ENCODE results near the gene E2F6. TPM values are rescaled to one million over a fixed set of nuclear protein-coding genes. Genes with fewer than 3 reads are reported as not detected.

The E2F6 gene
- total RNA-seq, 1 donor from 2014 or later = 12.5 TPM

- no peak for ATAC-seq
- DNase-seq (ENCODE audit: missing footprints) = no peak
- intact Hi-C loops (cut with DNase I) = no loop called here
Measured at GRCh38 chr2:11422491-11422865, 43.5 kb downstream of the E2F6 start.

GRCh38 chr2:11421863-11422490, 44.0 kb downstream of the E2F6 start:
- intact Hi-C loops (cut with DNase I) = no loop called here
- DNase-seq (ENCODE audit: missing footprints) (no peak), ATAC-seq (no peak)

- intact Hi-C loops (cut with DNase I) = no loop called here
Measured at GRCh38 chr2:11420671-11421070, 45.3 kb downstream of the E2F6 start.

GRCh38 chr2:11420190-11420589, 45.8 kb downstream of the E2F6 start:
- DNase-seq (ENCODE audit: missing footprints) (no peak), ATAC-seq (peak; percentile 35)
- intact Hi-C loops (cut with DNase I) = no loop called here

More at GRCh38 chr2:11420671-11421070, 45.3 kb downstream of the E2F6 start:
- ATAC-seq = peak; percentile 42
- no peak for DNase-seq (ENCODE audit: missing footprints)

- DNase-seq (ENCODE audit: missing footprints) (no peak), ATAC-seq (peak; percentile 91)
- intact Hi-C loops (cut with DNase I) = no loop called here
Measured at GRCh38 chr2:11419781-11420180, 46.2 kb downstream of the E2F6 start.

GRCh38 chr2:11417946-11418585, 47.9 kb downstream of the E2F6 start:
- ATAC-seq (no peak), DNase-seq (ENCODE audit: missing footprints) (no peak)
- intact Hi-C loops (cut with DNase I) = no loop called here

- ATAC-seq (no peak), DNase-seq (ENCODE audit: missing footprints) (no peak)
- intact Hi-C loops (cut with DNase I) = no loop called here
Measured at GRCh38 chr2:11416931-11417330, 49.0 kb downstream of the E2F6 start.

GRCh38 chr2:11416186-11416585, 49.8 kb downstream of the E2F6 start:
- ATAC-seq = no peak
- intact Hi-C loops (cut with DNase I) = no loop called here
- no peak for DNase-seq (ENCODE audit: missing footprints)

- intact Hi-C loops (cut with DNase I) = loop anchor here (5.0 kb wide), 1 partner anchor 282 kb away; a partner anchor contains a TSS
- ATAC-seq = no peak
- DNase-seq (ENCODE audit: missing footprints) = no peak
Measured at GRCh38 chr2:11414372-11415124, 51.4 kb downstream of the E2F6 start.

- no peak for ATAC-seq
- no peak for DNase-seq (ENCODE audit: missing footprints)
- intact Hi-C loops (cut with DNase I) = loop anchor here (1.0 to 5.0 kb wide), 2 partner anchors 178 to 280 kb away; a partner anchor contains a TSS
Measured at GRCh38 chr2:11412449-11412810, 53.5 kb downstream of the E2F6 start.

GRCh38 chr2:11411768-11412448, 54.1 kb downstream of the E2F6 start:
- intact Hi-C loops (cut with DNase I) = loop anchor here (1.0 to 5.0 kb wide), 3 partner anchors 67 to 280 kb away; partner anchors contain the start of gene ROCK2
- DNase-seq (ENCODE audit: missing footprints) (no peak), ATAC-seq (peak; percentile 62)

- no peak for DNase-seq (ENCODE audit: missing footprints)
- intact Hi-C loops (cut with DNase I) = loop anchor here (2.0 to 5.0 kb wide), 2 partner anchors 66 to 279 kb away; partner anchors contain the start of gene ROCK2
- ATAC-seq = no peak
Measured at GRCh38 chr2:11411244-11411643, 54.7 kb downstream of the E2F6 start.

GRCh38 chr2:11410101-11410500, 55.9 kb downstream of the E2F6 start:
- intact Hi-C loops (cut with DNase I) = loop anchor here (2.0 to 5.0 kb wide), 2 partner anchors 65 to 278 kb away; partner anchors contain the start of gene ROCK2
- ATAC-seq (no peak), DNase-seq (ENCODE audit: missing footprints) (no peak)

- DNase-seq (ENCODE audit: missing footprints) (no peak), ATAC-seq (no peak)
- intact Hi-C loops (cut with DNase I) = no loop called here
Measured at GRCh38 chr2:11409572-11409959, 56.4 kb downstream of the E2F6 start.

- no peak for DNase-seq (ENCODE audit: missing footprints)
- ATAC-seq = no peak
- intact Hi-C loops (cut with DNase I) = no loop called here
Measured at GRCh38 chr2:11408959-11409571, 56.9 kb downstream of the E2F6 start.

- ATAC-seq = no peak
- intact Hi-C loops (cut with DNase I) = no loop called here
Measured at GRCh38 chr2:11407413-11407812, 58.5 kb downstream of the E2F6 start.

GRCh38 chr2:11406958-11407381, 59.0 kb downstream of the E2F6 start:
- intact Hi-C loops (cut with DNase I) = no loop called here
- DNase-seq (ENCODE audit: missing footprints) (no peak), ATAC-seq (no peak)

More at GRCh38 chr2:11407413-11407812, 58.5 kb downstream of the E2F6 start:
- no peak for DNase-seq (ENCODE audit: missing footprints)

- ATAC-seq = no peak
- DNase-seq (ENCODE audit: missing footprints) = no peak
- intact Hi-C loops (cut with DNase I) = no loop called here
Measured at GRCh38 chr2:11406267-11406957, 59.5 kb downstream of the E2F6 start.

Data from Right ventricle myocardium inferior (tissue), 1 donor.